Activated T-helper 17 cell treated with anti-CD3 and anti-CD28 coated beads, Interleukin-2, amount 50 U/mL, for 72 hours (primary cell): ENCODE data around the gene MOB1B. TPM values are rescaled to one million over a fixed set of nuclear protein-coding genes. Genes with fewer than 3 reads are reported as not detected.
"Not testable (repeated sequence)": the region's sequence is repeated elsewhere in the genome, so short reads cannot be mapped to it uniquely, and the experiment has no call there.

Source experiments
- ATAC-seq: fragments of 150-1000 bp; cut with Tn5 transposase; replicated peaks from 2 replicates; pipeline ENCODE4 v1.10.0; 2021; ENCODE audit warnings: mild to moderate bottlenecking, moderate library complexity
- H3K27ac Mint-ChIP-seq: one replicate; pipeline ENCODE4 v1.8.0; 2022; ENCODE audit warnings: mixed read lengths
- H3K27me3 Mint-ChIP-seq: one replicate; pipeline ENCODE4 v1.8.0; 2022; ENCODE audit warnings: mixed read lengths
- H3K36me3 Mint-ChIP-seq: one replicate; pipeline ENCODE4 v1.8.0; 2022; ENCODE audit warnings: low read depth, mild to moderate bottlenecking, mixed read lengths
- H3K4me1 Mint-ChIP-seq: one replicate; pipeline ENCODE4 v1.8.0; 2022; ENCODE audit warnings: mixed read lengths
- H3K4me3 Mint-ChIP-seq: one replicate; pipeline ENCODE4 v1.8.0; 2022; ENCODE audit warnings: mild to moderate bottlenecking, mixed read lengths
- H3K9me3 Mint-ChIP-seq: one replicate; pipeline ENCODE4 v1.8.0; 2022; ENCODE audit warnings: mixed read lengths
- total RNA-seq, 2 donors: library from RNA; stranded (reverse); gene quantifications; one replicate each; pipeline ENCODE4 v1.2.3, GENCODE V29; 2022

The MOB1B gene
- total RNA-seq, 2 donors from 2014 or later = 16.6 to 21.2 TPM

DNA sequence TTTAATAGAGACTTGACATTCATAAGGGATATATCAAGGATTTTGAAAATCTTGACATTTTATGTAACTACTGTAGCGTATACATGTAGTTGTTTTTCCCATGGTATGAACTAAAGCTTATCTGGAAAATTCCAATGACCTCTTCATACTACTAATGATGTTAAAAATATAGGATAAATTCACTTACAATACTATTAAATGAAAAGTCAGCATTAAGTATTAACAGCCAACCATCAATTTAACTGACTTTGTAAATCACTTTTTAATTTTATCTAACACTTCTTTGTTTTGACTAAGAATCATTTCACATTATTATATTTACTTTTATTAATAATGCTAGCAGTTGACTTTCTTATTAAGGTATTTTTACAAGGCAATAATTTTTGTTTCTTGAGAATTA, 125.4 kb downstream of the MOB1B start:
- H3K27ac Mint-ChIP-seq = no peak overlapping the region
- H3K27me3 Mint-ChIP-seq = no peaks in the 10 kb centered on the region
- peaks cover 73% of the 10 kb centered on the region for H3K36me3 Mint-ChIP-seq
- no peak for ATAC-seq
- no peak overlapping the region for H3K4me3 Mint-ChIP-seq
- H3K4me1 Mint-ChIP-seq = no peaks in the 10 kb centered on the region
- no peaks in the 10 kb centered on the region for H3K9me3 Mint-ChIP-seq

DNA sequence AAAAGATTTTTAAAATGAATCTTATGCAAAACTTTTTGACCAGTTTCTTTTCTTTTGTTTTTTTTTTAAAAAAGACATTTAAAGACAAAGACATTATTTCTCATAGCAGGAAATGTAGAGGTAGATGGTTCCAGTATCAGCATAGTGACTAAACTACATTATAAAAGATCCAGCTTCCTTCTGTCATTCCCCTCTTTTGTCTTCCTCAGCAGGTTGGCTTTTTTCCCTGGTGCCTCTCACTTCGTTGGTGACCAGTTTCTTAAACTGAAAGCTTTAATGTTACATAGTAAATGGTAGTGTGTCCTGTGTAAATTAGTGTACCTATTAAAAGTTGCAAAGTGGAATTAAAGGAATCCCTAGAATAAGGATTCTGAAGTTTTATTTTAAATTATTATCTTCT, 127.3 kb downstream of the MOB1B start:
- H3K9me3 Mint-ChIP-seq = no peaks in the 10 kb centered on the region
- H3K4me1 Mint-ChIP-seq = no peaks in the 10 kb centered on the region
- no peak overlapping the region for H3K4me3 Mint-ChIP-seq
- no peaks in the 10 kb centered on the region for H3K27me3 Mint-ChIP-seq
- no peak for ATAC-seq
- H3K27ac Mint-ChIP-seq = no peak overlapping the region
- peaks cover 54% of the 10 kb centered on the region for H3K36me3 Mint-ChIP-seq

DNA sequence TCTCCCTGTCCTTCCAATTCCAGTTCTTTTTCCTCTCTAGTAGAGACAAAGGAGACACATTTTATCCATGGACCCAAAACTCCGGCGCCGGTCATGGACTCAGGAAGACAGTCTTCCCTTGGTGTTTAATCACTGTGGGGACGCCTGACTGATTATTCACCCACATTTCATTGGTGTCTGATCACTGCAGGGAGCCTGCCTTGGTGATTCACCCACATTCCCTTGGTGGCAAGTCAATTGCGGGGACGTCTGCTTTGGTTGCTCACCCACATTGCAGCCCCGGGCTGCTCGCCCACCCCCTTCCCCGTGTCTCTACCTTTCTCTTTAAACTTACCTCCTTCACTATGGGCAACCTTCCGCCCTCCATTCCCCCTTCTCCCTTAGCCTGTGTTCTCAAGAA, 129.9 kb downstream of the MOB1B start:
- H3K9me3 Mint-ChIP-seq, H3K4me3 Mint-ChIP-seq, H3K27me3 Mint-ChIP-seq, ATAC-seq, H3K27ac Mint-ChIP-seq, H3K4me1 Mint-ChIP-seq: not testable (repeated sequence)
- peaks cover 33% of the 10 kb centered on the region for H3K36me3 Mint-ChIP-seq

Other genes with a start within 250 kb of the MOB1B start
- not detected for gene JCHAIN, start 235.9 kb upstream of the MOB1B start, total RNA-seq
- gene UTP3, start 213.8 kb upstream of the MOB1B start, total RNA-seq = 10 to 100 TPM; 23.8 to 29.1 TPM
- 10 to 100 TPM; 14.1 to 14.9 TPM for gene RUFY3, start 180.4 kb upstream of the MOB1B start, total RNA-seq
- gene GRSF1, start 62.5 kb upstream of the MOB1B start, total RNA-seq = 10 to 100 TPM; 88.5 to 91.3 TPM
- gene DCK, start 91.3 kb downstream of the MOB1B start, total RNA-seq = 10 to 100 TPM; 31.4 to 35.8 TPM